CD4-positive, alpha-beta T cell treated with Interleukin-1 beta for 1 hour (primary cell): ENCODE results near the gene GALNTL6.
"Not testable (repeated sequence)": the region's sequence is repeated elsewhere in the genome, so short reads cannot be mapped to it uniquely, and the experiment has no call there.

Experiments
- DNase-seq, 2 donors: peaks; one replicate each; pipeline ENCODE4 v3.0.0-alpha.2; 2020 to 2022

Gene GALNTL6

GRCh38 chr4:172776203-172776861 lies 963.1 kb downstream of the GALNTL6 start:
- DNase-seq: no peak

DNA sequence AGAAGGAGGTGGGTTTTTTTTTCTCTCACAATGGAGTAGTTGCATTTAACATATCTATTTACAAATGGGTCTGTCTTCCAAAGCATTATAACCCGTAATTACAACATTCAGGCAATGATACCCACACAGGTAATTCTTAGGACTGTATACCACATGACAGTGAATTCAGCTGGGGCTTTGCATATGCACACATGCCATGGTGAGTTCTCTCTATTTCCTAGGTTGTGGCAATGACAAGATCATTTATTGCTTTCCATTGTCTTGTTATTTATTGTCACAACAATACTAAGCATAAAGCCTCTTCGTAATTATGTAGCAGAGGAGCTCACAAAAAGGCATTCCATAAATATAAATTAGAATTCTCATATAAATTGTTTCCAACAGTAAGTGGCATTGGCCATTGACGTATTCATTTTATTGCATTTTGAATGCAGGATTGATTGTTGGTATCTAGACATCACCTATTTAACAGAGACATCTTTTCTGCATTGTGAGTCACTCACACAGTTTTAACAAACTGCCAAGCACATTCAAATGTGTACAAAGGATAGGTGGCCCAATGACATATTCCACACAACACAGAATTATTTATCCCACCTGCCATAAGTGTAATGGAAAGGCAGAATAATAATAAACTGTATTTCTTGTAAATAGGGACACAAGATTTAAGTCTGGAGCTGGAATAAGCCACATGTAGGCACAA lies 964.7 kb downstream of the GALNTL6 start:
- no peak for DNase-seq

DNA sequence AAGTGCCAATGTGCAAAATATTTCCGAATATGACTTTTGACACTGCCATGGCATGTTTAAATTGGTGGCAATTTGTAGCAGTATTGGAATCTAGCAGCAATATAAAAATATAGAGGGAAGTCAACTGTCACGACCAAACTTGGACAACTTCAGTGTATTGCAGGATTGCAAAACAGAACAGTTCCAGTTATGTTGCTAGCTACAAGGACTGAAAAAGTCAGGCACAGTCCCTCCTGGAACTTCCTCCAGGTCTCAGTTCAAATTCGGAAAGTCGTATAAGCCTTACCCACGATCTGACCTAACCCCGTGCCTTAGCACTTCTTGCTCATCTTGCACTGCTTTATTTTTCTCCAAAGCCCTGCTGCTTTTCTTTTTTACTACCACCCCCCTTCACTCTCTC lies 965.4 kb downstream of the GALNTL6 start:
- DNase-seq: no peak

GRCh38 chr4:172780566-172781081 lies 967.4 kb downstream of the GALNTL6 start:
- no peak for DNase-seq

GRCh38 chr4:172785613-172786012 lies 972.4 kb downstream of the GALNTL6 start:
- DNase-seq: no peak

DNA sequence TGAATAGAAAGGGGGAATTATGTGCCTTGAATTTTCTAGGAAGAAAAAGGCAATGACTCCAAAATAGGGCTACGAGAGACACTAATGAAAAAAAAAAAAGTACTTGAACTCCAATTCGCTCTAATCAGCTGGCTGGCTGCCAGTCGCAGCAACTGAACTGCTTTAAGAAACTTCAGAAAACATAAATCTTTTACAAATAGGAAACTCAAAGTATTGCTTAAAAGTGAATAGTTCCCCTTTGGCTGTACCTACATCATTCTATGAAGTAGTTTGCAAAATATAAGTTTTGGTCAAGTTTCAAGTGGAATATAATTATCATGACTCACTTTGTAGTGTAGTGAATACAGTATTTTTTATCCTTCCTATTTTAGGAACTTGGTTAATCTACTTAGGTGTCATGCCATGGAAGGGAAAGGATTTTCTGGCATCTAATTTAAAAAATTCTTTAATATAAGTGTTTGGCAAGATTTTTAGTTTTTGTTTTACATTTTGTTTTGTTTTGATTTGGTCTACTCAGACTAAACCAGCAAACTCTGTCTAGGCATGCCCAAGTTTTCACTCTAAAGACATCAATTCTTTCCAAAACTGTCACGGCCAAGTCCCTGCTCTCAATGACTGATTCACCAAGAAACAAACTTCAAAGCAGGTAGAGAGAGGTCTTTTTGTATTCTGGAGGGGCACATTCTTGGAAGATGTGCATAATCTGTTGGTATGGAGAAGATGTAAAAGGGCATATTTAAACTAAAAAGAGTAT lies 973.0 kb downstream of the GALNTL6 start:
- DNase-seq: peak in 1 of 2 donors; percentile 29

GRCh38 chr4:172787111-172787510 lies 973.9 kb downstream of the GALNTL6 start:
- DNase-seq: peak in 1 of 2 donors; percentile 7

DNA sequence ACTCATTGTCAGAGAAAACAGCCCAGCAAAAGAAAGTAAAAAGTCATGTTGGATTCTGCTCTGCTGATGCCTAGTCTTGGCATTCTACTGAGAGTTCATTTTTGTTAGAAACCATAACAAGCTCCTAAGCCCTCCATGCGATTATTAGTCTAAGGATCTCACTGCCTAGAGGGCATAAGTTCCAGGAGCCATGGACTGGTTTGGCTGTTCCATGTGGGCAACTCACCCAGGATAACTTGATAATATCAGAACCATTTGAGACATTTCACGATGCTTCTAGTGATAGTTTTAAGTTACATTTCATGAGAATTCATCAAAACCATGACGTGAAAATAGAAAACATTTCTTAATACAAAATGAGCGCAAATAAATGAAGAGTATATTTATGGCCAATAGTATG lies 978.6 kb downstream of the GALNTL6 start:
- no peak for DNase-seq

GRCh38 chr4:172793565-172794306 lies 980.5 kb downstream of the GALNTL6 start:
- DNase-seq: no peak

DNA sequence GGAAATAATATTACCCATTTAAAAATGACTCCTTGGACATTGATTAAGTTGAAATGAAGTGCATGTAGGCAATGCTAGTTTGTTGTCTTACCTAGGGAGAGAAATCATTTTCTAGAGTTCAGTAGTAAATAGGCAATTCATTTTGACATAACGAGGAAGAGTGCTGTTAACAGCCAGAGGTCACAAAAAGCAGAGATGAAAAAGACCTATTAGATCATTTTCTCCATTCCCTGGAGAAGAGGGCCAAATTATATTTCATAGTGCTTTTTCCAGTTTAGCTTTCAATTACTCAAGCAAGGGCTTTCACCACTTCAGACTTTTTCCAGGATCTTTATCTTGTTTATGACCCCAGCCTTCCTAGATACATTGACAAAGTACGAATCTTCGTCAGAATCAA lies 981.1 kb downstream of the GALNTL6 start:
- no peak for DNase-seq

DNA sequence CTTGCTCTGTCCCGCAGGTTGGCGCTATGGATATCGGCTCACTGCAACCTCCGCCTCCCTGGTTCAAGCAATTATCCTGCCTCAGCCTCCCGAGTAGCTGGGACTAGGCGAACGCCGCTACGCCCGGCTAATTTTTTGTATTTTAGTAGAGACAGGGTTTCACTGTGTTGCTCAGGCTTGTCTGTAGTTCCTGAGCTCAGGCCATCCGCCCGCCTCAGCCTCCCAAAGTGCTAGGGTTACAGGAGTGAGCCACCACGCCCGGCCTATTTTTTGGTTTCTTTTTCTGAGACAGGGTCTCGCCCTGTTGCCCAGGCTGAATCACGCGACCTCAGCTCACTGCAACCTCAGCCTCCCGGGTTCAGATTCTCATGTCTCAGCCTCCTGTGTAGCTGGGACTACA lies 984.1 kb downstream of the GALNTL6 start:
- DNase-seq: not testable (repeated sequence)

DNA sequence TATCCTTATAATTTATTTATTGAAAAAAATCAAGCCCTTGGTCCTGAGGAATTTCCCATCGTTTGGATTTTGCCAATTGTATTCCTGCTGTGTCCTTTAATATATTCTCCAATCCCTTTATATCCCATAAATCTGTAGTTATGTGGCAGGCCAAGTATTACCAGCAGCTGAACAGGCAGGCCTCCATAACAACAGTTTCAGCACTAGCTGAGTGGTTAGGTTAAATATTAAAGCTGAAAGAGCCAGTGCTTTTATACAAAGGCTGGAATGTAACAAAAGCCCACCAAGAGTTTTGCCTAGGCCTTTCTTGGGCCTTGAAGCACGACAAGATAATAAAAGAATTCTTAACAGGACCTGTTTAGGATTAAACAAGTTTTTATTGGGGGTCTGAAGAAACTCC lies 988.8 kb downstream of the GALNTL6 start:
- DNase-seq: no peak

GRCh38 chr4:172806841-172807240 lies 993.6 kb downstream of the GALNTL6 start:
- DNase-seq: no peak

GRCh38 chr4:172808196-172808595 lies 995.0 kb downstream of the GALNTL6 start:
- no peak for DNase-seq

GRCh38 chr4:172809319-172809718 lies 996.1 kb downstream of the GALNTL6 start:
- DNase-seq: no peak

DNA sequence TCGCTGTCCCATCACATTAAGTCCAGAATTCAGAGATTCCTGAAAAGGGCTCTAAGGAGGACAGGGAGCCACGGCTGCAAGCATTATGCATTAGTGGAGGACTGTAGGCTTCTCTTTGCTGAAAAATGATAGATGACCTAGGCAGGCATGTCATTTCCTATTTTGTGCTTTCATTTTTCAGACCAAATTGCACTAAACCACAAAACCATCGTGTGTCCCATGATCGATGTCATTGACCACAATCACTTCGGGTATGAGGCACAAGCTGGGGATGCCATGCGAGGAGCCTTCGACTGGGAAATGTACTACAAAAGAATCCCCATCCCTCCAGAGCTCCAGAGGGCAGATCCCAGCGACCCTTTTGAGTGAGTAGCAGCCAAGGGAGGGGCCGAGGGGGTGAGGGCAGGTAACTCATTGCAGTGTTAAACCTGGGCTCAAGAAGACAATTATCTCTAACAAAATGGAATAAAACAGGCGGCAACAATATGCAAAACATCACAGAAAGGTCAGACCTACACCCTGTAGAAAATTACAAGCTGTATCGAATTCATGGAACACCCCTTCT lies 1000.2 kb downstream of the GALNTL6 start:
- no peak for DNase-seq

GRCh38 chr4:172815499-172816164 lies 1002.4 kb downstream of the GALNTL6 start:
- DNase-seq: no peak

DNA sequence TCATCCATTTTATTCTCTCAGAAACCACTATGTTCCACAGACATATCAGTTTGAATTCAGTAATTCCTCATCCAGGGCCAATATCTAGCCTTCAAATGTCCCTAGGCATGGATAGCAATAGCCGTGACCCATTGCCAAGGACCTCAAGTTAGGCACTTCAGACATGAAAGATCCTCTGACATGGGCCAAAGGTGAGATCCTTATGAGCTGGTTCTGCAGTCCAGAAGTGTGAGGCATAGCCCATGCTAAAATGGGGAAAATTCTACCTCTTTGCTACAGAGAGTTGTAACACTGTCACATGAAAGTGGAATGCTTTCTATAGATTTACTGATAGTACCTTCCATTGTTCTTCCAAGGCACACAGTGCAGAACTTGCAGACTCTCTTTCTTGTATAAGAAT lies 1005.7 kb downstream of the GALNTL6 start:
- DNase-seq: no peak

DNA sequence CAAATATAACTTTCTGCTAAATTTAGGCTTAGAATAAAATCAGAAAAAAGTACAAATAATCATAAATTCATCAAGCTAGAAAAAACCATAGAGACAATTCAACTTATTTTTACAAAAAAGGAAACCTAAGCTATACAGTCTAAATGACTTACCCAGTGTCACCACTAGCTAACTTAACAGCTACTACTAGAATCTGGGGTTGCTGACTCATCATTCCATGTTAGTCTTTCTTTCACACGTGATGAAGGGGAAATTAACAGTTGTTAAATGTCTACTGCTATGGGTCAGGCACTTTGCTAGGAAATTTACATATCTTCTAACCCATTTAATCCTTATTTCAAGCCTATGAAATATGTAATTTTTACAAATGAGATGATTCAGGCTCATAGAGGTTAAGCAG lies 1006.1 kb downstream of the GALNTL6 start:
- DNase-seq: no peak

- no peak for DNase-seq
Measured at GRCh38 chr4:172822331-172822730, 1009.1 kb downstream of the GALNTL6 start.

GRCh38 chr4:172826346-172826745 lies 1013.1 kb downstream of the GALNTL6 start:
- DNase-seq: no peak

- no peak for DNase-seq
Measured at GRCh38 chr4:172826861-172827260, 1013.7 kb downstream of the GALNTL6 start.
